Measurements from ENCODE around the gene TMEM239. TPM values are rescaled to one million over a fixed set of nuclear protein-coding genes. Genes with fewer than 3 reads are reported as not detected.

The TMEM239 gene
- total and polyA plus RNA-seq, 12 donors: 0.08 TPM; not detected in 11

DNA sequence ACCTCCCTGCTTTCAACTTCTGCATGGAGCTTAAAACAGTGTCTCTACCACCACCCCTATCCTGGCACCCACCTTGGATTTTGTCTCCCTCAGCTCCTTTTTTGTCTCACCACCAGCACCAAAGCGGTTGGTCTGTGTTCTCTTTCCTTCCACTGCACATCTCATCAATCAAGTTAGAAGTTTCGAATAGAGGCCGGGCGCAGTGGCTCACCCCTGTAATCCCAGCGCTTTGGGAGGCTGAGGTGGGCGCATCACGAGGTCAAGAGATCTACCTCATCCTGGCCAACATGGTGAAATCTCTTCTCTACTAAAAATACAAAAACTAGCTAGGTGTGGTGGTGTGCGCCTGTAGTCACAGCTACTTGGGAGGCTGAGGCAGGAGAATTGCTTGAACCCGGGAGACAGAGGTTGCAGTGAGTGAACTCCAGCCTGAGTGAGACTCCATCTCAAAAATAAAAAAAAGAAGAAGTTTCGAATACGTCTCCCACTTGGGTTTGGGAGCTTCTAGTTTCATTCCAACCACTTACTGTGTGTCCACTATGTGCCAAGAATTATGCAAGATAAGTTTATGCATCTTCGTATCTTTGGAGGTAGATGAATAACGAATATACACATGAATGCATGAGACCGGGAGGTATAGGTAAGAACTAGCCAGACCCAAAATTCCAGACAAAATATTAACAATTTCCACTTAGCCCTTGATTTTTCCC, 18.4 kb downstream of the TMEM239 start:
- Histone ChIP-seq H3K27ac (no peak overlapping the region), H3K27me3 (no peaks in the 10 kb centered on the region), H3K36me3 (replicated peaks in 1 of 2) (no peaks in the 10 kb centered on the region), H3K4me3 (no peak overlapping the region), H3K4me1 (replicated peaks in 1 of 2) (peaks cover 0 to under 1% of the 10 kb centered on the region in 2 donors), H3K9me3 (replicated peaks in 1 of 3) (no peaks in the 10 kb centered on the region)
- TF ChIP-seq, protein P1, sequence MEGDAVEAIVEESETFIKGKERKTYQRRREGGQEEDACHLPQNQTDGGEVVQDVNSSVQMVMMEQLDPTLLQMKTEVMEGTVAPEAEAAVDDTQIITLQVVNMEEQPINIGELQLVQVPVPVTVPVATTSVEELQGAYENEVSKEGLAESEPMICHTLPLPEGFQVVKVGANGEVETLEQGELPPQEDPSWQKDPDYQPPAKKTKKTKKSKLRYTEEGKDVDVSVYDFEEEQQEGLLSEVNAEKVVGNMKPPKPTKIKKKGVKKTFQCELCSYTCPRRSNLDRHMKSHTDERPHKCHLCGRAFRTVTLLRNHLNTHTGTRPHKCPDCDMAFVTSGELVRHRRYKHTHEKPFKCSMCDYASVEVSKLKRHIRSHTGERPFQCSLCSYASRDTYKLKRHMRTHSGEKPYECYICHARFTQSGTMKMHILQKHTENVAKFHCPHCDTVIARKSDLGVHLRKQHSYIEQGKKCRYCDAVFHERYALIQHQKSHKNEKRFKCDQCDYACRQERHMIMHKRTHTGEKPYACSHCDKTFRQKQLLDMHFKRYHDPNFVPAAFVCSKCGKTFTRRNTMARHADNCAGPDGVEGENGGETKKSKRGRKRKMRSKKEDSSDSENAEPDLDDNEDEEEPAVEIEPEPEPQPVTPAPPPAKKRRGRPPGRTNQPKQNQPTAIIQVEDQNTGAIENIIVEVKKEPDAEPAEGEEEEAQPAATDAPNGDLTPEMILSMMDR (IDR thresholded peaks at IDR 0.05): no peak
- no peak for TF ChIP-seq POLR2A (IDR thresholded peaks at IDR 0.05)
- DNase-seq: peak in 1 of 7 donors; percentile 14
- 87 to 95% (median 90%) methylated on average over 14 of the region's 14 CpGs for WGBS, 4 donors
- intact Hi-C loops (cut with DNase I): no loop called here

DNA sequence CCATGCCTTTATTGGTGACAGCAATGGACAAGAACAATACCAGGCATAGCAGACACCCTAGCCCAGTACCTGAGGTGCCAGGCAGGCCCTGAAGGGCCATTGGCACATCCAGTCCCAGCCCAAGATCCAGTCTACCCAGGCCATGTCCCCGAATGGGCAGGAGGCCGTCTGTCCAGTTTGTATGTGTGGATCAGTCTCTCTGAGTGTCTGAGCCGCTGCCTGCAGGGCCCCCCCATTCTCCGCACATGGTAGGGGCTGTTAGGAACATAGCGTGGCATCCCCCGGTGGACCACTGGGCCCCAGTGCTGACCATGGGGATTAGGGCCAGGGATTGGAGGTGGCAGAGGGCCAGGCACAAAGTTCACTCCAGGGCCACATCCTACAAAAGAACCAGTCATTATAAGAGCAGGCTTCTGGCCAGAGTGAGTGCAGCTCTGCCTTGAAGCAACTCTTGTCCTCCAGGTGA, 19.2 kb downstream of the TMEM239 start:
- no peak overlapping the region for H3K4me3 ChIP-seq
- peaks cover 5 to 6% of the 10 kb centered on the region in 2 donors for H3K4me1 ChIP-seq (replicated peaks in 1 of 2)
- H3K9me3 ChIP-seq (replicated peaks in 1 of 3): no peaks in the 10 kb centered on the region
- no peaks in the 10 kb centered on the region for H3K27me3 ChIP-seq
- no peak for DNase-seq
- WGBS, 4 donors: 80 to 97% (median 93%) methylated on average over 1 to 6 of the region's 6 CpGs
- TF ChIP-seq, protein P1 (IDR thresholded peaks at IDR 0.05): no peak
- TF ChIP-seq POLR2A (IDR thresholded peaks at IDR 0.05): no peak
- intact Hi-C loops (cut with DNase I): no loop called here
- H3K36me3 ChIP-seq (replicated peaks in 1 of 2): no peaks in the 10 kb centered on the region
- no peak overlapping the region for H3K27ac ChIP-seq

DNA sequence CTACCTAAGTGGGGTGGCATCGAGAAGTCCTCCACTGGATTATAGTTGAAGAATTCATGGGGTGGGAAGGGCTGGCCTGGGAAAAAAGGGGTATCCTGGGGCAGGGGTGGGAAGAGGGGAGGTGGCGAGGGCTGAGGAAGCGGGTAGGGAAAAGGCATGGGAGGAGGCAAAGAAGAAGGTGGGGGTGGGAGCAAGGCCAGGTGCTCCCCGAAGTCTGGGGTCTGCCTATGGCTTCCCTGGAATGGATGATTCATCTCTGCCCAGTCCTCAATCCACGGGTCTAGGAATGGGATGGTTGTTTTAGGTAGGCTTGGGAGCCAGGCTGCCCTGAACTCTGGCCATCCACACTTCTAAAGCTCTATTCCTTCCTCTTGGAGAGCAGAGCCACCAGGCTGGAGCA, 19.9 kb downstream of the TMEM239 start:
- Histone ChIP-seq H3K27ac (no peak overlapping the region), H3K9me3 (replicated peaks in 1 of 3) (no peaks in the 10 kb centered on the region), H3K27me3 (no peaks in the 10 kb centered on the region), H3K4me3 (no peak overlapping the region), H3K36me3 (replicated peaks in 1 of 2) (no peaks in the 10 kb centered on the region), H3K4me1 (replicated peaks in 1 of 2) (peaks cover 5 to 6% of the 10 kb centered on the region in 2 donors)
- intact Hi-C loops (cut with DNase I): no loop called here
- 93 to 100% (median 96%) methylated on average over 5 of the region's 5 CpGs for WGBS, 4 donors
- DNase-seq: no peak
- TF ChIP-seq POLR2A (IDR thresholded peaks at IDR 0.05): no peak
- TF ChIP-seq, protein P1 (IDR thresholded peaks at IDR 0.05): no peak

DNA sequence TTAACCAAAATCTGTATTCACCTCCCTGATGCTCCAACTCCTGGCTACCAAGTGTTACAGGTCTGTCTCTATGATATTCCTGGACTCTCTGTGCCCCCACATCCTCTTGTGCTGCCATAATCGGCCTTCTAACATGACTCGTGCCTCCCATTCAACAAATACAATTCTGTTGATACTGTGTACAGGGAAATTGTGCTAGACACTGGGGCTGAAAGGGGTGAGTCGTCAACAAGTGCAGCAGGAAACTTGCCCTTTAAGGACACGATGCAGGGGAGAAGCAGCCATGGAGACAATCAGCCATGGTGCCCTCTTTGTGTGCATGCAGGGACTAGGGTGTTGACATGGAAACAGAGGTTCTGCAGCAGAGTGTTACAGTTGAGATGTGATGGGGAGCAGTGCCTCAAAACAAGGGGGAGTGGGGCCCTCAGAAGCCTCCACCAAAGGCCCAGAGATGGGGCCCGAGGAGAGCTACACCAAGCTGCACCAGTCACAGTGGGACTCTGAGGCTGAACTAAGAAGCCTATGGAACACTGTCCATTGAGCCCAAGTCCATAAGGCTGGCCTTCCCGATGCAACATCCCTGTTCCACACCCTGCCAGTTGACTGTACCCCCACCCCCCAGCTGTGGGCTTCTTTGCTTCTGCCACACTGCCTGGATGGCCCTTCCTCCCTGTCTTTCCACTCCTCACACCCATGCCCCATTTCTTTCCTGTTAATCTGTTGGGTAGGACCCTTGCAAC, 21.2 kb downstream of the TMEM239 start:
- no peaks in the 10 kb centered on the region for H3K27me3 ChIP-seq
- no peaks in the 10 kb centered on the region for H3K36me3 ChIP-seq (replicated peaks in 1 of 2)
- no peaks in the 10 kb centered on the region for H3K9me3 ChIP-seq (replicated peaks in 1 of 3)
- no peak overlapping the region for H3K27ac ChIP-seq
- 92 to 93% (median 92%) methylated on average over 5 to 6 of the region's 6 CpGs for WGBS, 4 donors
- no peak overlapping the region for H3K4me3 ChIP-seq
- TF ChIP-seq POLR2A (IDR thresholded peaks at IDR 0.05): no peak
- TF ChIP-seq, protein P1 (IDR thresholded peaks at IDR 0.05): no peak
- DNase-seq: peak in 1 of 7 donors; percentile 7
- intact Hi-C loops (cut with DNase I): no loop called here
- H3K4me1 ChIP-seq (replicated peaks in 1 of 2): peaks cover 12 to 17% of the 10 kb centered on the region in 2 donors

Measured in adrenal gland (tissue), 12 donors.